Spinal cord (tissue), 10 donors: ENCODE measurements around the gene ZFAND2B. TPM values are rescaled to one million over a fixed set of nuclear protein-coding genes. Genes with fewer than 3 reads are reported as not detected.

Experiments used
- DNase-seq, 6 donors: peaks; one replicate each; pipeline versions ENCODE4 v3.0.0 to v3.0.0-alpha.2; 2013 to 2015; ENCODE audit warnings: low spot score in 6 of 6, low read depth in 4 of 6
- H3K27ac ChIP-seq: one replicate; pipeline ENCODE4 v1.5.1; 2013; ENCODE audit warnings: low read depth, low read length, control low read depth
- H3K27me3 ChIP-seq: one replicate; pipeline ENCODE4 v1.6.1; 2013; ENCODE audit warnings: low read length; ENCODE audit not compliant: control insufficient read depth, insufficient read depth
- H3K36me3 ChIP-seq: one replicate; pipeline ENCODE4 v1.6.1; 2013; ENCODE audit warnings: low read length; ENCODE audit not compliant: control insufficient read depth, insufficient read depth
- H3K4me1 ChIP-seq: one replicate; pipeline ENCODE4 v1.6.1; 2013; ENCODE audit warnings: low read length; ENCODE audit not compliant: control insufficient read depth, insufficient read depth
- H3K4me3 ChIP-seq: one replicate; pipeline ENCODE4 v1.5.1; 2013; ENCODE audit warnings: low read depth, low read length, control low read depth
- H3K9me3 ChIP-seq: one replicate; pipeline ENCODE4 v1.6.1; 2013; ENCODE audit warnings: low read length; ENCODE audit not compliant: control insufficient read depth, insufficient read depth
- WGBS: methylation state at CpG from one replicate; pipeline ENCODE4 v1.1.5; 2013; ENCODE audit warnings: missing lambda C conversion rate; ENCODE audit not compliant: insufficient coverage; 5-methylcytosine and 5-hydroxymethylcytosine counted together
- polyA plus RNA-seq, 2 donors: library from polyadenylated mRNA; unstranded; fragments of 120-200 nt; gene quantifications; one replicate each; pipeline ENCODE4 v1.2.1, GENCODE V29; 2013; ENCODE audit not compliant: insufficient read length in 2 of 2
- total RNA-seq, 2 donors: library from RNA; depleted of rRNA in 1 of 2; stranded (reverse); fragments of 120-200 nt in 1 of 2; fragments of >200 nt in 1 of 2; gene quantifications; one replicate each; pipeline versions ENCODE4 v1.2.3 to v1.2.4, GENCODE V29; 2013 to 2014
- donor health status: healthy.

The ZFAND2B gene
- total and polyA plus RNA-seq, 4 donors = 14.5 to 46.4 (median 38.9) TPM

GRCh38 chr2:219210196-219210885, 3.8 kb downstream of the ZFAND2B start:
- Histone ChIP-seq H3K27ac (no peak overlapping the region), H3K36me3 (peaks cover 63% of the 10 kb centered on the region), H3K4me1 (peaks cover 20% of the 10 kb centered on the region), H3K27me3 (no peaks in the 10 kb centered on the region), H3K9me3 (no peaks in the 10 kb centered on the region), H3K4me3 (no peak overlapping the region)
- WGBS = 95% methylated on average over 24 of the region's 24 CpGs
- DNase-seq = no peak

GRCh38 chr2:219210886-219211362, 4.3 kb downstream of the ZFAND2B start:
- WGBS = 100% methylated on average over 1 of the region's 9 CpGs
- H3K4me3 ChIP-seq = no peak overlapping the region
- H3K9me3 ChIP-seq = no peaks in the 10 kb centered on the region
- no peak for DNase-seq
- H3K27ac ChIP-seq = no peak overlapping the region
- peaks cover 22% of the 10 kb centered on the region for H3K4me1 ChIP-seq
- no peaks in the 10 kb centered on the region for H3K27me3 ChIP-seq
- H3K36me3 ChIP-seq = peaks cover 69% of the 10 kb centered on the region

- 95% methylated on average over 8 of the region's 8 CpGs for WGBS
- Histone ChIP-seq H3K27me3 (no peaks in the 10 kb centered on the region), H3K27ac (no peak overlapping the region), H3K9me3 (no peaks in the 10 kb centered on the region), H3K4me3 (no peak overlapping the region), H3K4me1 (peaks cover 27% of the 10 kb centered on the region), H3K36me3 (peaks cover 77% of the 10 kb centered on the region)
- no peak for DNase-seq
These were observed 6.4 kb downstream of the ZFAND2B start for GRCh38 chr2:219213026-219213415.

- no peaks in the 10 kb centered on the region for H3K27me3 ChIP-seq
- DNase-seq = no peak
- no peak overlapping the region for H3K27ac ChIP-seq
- peaks cover 72% of the 10 kb centered on the region for H3K36me3 ChIP-seq
- WGBS = 93% methylated on average over 10 of the region's 10 CpGs
- H3K9me3 ChIP-seq = no peaks in the 10 kb centered on the region
- peaks cover 28% of the 10 kb centered on the region for H3K4me1 ChIP-seq
- no peak overlapping the region for H3K4me3 ChIP-seq
These were observed 7.0 kb downstream of the ZFAND2B start for GRCh38 chr2:219213486-219214071.

- Histone ChIP-seq H3K27me3 (no peaks in the 10 kb centered on the region), H3K36me3 (peaks cover 67% of the 10 kb centered on the region), H3K4me3 (no peak overlapping the region), H3K4me1 (peaks cover 33% of the 10 kb centered on the region), H3K9me3 (no peaks in the 10 kb centered on the region), H3K27ac (no peak overlapping the region)
- 98% methylated on average over 10 of the region's 15 CpGs for WGBS
- no peak for DNase-seq
These were observed 7.6 kb downstream of the ZFAND2B start for GRCh38 chr2:219214141-219214540.

- peaks cover 40% of the 10 kb centered on the region for H3K4me1 ChIP-seq
- WGBS = 99% methylated on average over 5 of the region's 6 CpGs
- no peak for DNase-seq
These were observed 8.2 kb downstream of the ZFAND2B start for GRCh38 chr2:219214786-219215185.

DNA sequence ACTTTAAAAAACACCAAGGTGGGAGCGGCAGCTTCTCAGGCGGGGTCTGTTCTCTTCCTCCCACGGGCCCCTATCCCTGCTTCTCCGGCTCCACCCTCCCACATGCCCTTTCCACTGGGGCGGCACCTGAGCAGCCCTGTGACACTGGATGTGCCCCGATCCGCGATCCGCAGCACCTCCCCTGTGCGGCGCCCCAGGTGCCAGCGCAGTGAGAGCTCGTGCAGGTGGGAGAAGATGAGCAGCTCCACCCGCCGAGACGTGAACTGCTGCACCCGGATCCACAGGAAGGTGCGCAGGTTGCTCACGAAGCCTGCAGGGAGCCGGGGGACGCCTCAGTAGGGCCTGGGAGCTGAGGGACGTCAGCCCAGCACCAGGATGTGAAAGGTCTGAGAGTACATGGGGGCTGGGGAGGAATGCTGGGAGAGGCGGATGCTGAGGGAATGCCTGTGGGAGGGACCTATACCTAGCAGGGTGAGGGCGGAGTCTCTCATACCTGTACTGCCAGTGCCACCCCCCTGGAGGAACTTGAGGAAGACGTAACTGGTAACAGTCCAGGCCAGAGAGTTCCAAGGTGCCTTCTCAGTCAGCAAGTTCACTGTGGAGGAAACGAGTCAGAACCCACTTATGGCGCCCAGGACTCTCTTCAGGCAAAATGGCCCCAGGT, 9.4 kb downstream of the ZFAND2B start:
- Histone ChIP-seq H3K4me1 (peaks cover 50% of the 10 kb centered on the region), H3K9me3 (no peaks in the 10 kb centered on the region), H3K27me3 (no peaks in the 10 kb centered on the region), H3K4me3 (no peak overlapping the region), H3K36me3 (peaks cover 69% of the 10 kb centered on the region), H3K27ac (no peak overlapping the region)
- WGBS = 94% methylated on average over 27 of the region's 27 CpGs
- DNase-seq = no peak

More at GRCh38 chr2:219214786-219215185, 8.2 kb downstream of the ZFAND2B start:
- H3K27ac ChIP-seq = no peak overlapping the region
- peaks cover 69% of the 10 kb centered on the region for H3K36me3 ChIP-seq
- H3K27me3 ChIP-seq = no peaks in the 10 kb centered on the region
- no peak overlapping the region for H3K4me3 ChIP-seq
- no peaks in the 10 kb centered on the region for H3K9me3 ChIP-seq

GRCh38 chr2:219216535-219216915, 9.9 kb downstream of the ZFAND2B start:
- DNase-seq = no peak
- H3K4me1 ChIP-seq = peaks cover 51% of the 10 kb centered on the region
- H3K36me3 ChIP-seq = peaks cover 69% of the 10 kb centered on the region
- H3K4me3 ChIP-seq = no peak overlapping the region
- H3K9me3 ChIP-seq = no peaks in the 10 kb centered on the region
- H3K27me3 ChIP-seq = no peaks in the 10 kb centered on the region
- H3K27ac ChIP-seq = no peak overlapping the region
- WGBS = 90% methylated on average over 6 of the region's 6 CpGs

- DNase-seq = peak in 3 of 6 donors; percentile 59 to 67 (median 61)
- peak overlapping the region; percentile 97 for H3K27ac ChIP-seq
- peak overlapping the region; percentile 64 for H3K4me3 ChIP-seq
- H3K9me3 ChIP-seq = no peaks in the 10 kb centered on the region
- peaks cover 51% of the 10 kb centered on the region for H3K4me1 ChIP-seq
- H3K27me3 ChIP-seq = no peaks in the 10 kb centered on the region
- H3K36me3 ChIP-seq = peaks cover 71% of the 10 kb centered on the region
- WGBS = under 1% methylated on average over 37 of the region's 37 CpGs
These were observed 11.7 kb downstream of the ZFAND2B start for GRCh38 chr2:219218217-219218731.
